Stimulated activated naive CD8-positive, alpha-beta T cell treated with anti-CD3 and anti-CD28 coated beads, Interleukin-15, amount 100 ng/mL, for 72 hours (primary cell): ENCODE results near the gene NAV3.

ENCODE experiments used
- ATAC-seq: fragments of 150-1000 bp; cut with Tn5 transposase; 2 replicates; pipeline ENCODE4 v1.10.0; 2021; ENCODE audit warnings: mild to moderate bottlenecking, moderate library complexity
- DNase-seq, 2 donors: peaks; one replicate each; pipeline ENCODE4 v3.0.0; 2021 to 2022
- H3K27ac Mint-ChIP-seq, 2 donors: one replicate each; pipeline ENCODE4 v1.8.0; 2022; ENCODE audit warnings: mild to moderate bottlenecking in 2 of 2, mixed read lengths in 2 of 2, moderate library complexity in 2 of 2
- H3K27me3 Mint-ChIP-seq: one replicate; pipeline ENCODE4 v1.8.0; 2022; ENCODE audit warnings: mixed read lengths
- H3K4me1 Mint-ChIP-seq: one replicate; pipeline ENCODE4 v1.8.0; 2022; ENCODE audit warnings: mild to moderate bottlenecking, mixed read lengths
- H3K4me3 Mint-ChIP-seq, 2 donors: one replicate each; pipeline ENCODE4 v1.8.0; 2022; ENCODE audit warnings: mild to moderate bottlenecking in 2 of 2, mixed read lengths in 2 of 2, moderate library complexity in 1 of 2
- H3K9me3 Mint-ChIP-seq, 2 donors: one replicate each; pipeline ENCODE4 v1.8.0; 2022; ENCODE audit warnings: mixed read lengths in 2 of 2

The NAV3 gene

DNA sequence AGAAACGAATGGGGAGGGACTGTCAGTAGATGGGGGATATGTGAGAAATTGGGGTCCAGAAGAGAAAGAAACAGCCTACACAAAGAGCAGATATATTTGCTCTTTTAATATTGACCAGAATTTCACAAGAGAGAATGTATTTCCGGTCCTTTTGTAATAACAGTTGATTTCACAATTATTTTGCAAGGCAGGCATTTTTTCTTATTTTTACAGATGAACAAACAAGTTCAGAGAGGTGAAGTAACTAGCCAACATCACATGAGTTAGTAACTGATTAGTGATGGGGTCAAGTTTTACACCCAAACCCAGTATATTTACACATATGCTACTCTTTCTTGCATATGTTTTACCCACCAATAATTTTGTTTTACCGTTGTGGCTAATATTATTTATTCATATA is 188.2 kb downstream of the NAV3 start:
- H3K27me3 Mint-ChIP-seq, result no peaks in the 10 kb centered on the region
- H3K4me3 Mint-ChIP-seq, result no peak overlapping the region
- no peaks in the 10 kb centered on the region for H3K4me1 Mint-ChIP-seq
- peaks cover 5 to 6% of the 10 kb centered on the region in 2 donors for H3K9me3 Mint-ChIP-seq
- no peak for ATAC-seq
- no peak overlapping the region for H3K27ac Mint-ChIP-seq
- no peak for DNase-seq

DNA sequence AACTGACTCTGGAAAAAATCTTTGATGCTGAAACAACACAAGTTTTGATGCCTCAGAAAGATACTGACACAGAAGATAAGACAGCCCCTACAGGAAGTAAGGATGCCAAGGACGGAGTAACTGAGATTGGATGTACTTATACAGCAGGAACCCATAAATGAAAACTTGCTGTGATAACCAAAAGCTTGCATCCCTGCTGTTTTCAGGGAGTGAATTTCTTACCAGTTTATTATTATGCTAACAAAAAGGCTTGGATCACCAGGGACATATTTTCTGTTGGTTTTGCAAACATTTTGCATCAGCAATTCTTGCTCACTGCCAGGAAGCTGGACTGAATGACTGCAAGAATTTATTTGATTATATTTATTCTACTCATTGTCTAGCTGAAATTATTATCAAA is 197.7 kb downstream of the NAV3 start:
- Mint-ChIP-seq H3K9me3 (peaks cover 0 to 13% of the 10 kb centered on the region in 2 donors), H3K4me3 (no peak overlapping the region), H3K27me3 (no peaks in the 10 kb centered on the region), H3K27ac (no peak overlapping the region), H3K4me1 (no peaks in the 10 kb centered on the region)
- no peak for ATAC-seq
- DNase-seq, result no peak

DNA sequence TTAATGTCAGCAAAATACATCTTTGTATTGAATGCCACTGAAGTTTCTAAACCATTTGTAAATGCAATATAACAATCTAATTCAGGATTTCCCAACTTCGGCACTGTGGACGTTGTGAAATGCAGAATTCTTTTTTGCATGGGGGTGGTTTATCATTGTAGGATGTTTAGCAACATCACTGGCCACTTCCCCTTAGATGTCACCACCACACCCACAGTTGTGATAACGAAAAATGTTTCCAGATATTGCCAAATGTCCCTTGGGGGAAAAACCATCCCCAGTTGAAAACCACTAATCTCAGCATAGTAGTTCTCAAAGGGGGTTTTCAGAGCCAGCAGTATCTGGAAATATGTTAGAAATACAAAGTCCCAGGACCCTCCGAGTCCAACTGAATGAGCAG is 203.3 kb downstream of the NAV3 start:
- H3K27me3 Mint-ChIP-seq, result no peaks in the 10 kb centered on the region
- ATAC-seq, result no peak
- H3K4me1 Mint-ChIP-seq, result no peaks in the 10 kb centered on the region
- DNase-seq, result no peak
- peaks cover 15 to 16% of the 10 kb centered on the region in 2 donors for H3K9me3 Mint-ChIP-seq
- no peak overlapping the region for H3K27ac Mint-ChIP-seq
- no peak overlapping the region for H3K4me3 Mint-ChIP-seq

DNA sequence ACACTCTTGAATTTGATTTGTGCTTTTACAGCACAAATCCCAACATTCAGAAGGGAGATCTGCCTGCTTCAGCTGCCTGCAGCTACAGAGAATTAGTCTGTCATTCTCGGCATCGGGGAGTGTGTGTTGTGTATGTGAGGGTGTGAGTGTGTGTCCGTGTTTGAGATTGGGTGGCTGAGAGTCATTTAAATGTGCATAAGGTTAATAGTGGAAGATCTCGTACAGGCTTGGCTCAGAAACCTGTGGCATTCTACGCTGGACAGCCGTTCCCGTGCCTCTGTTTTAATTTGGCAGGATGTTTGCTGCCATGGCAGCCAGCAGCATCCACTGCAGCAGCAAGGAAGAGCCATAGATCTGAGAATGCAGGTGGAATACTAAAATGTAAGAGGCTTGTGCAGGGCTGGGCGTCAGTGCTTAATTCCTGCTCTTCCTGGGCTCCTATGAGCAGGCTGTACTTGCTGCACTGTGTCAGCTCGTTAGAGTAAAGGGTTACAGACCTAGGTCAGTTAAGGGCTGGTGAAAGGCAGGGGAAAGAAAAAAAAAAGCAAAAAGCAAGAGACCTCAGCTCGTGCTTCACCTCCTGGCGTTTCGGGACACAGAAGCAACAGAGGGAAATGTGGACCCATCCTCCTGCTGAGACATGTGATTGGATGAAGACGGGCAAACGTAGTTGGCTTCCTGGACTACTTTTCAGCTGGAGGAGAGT is 205.4 kb downstream of the NAV3 start:
- H3K27me3 Mint-ChIP-seq, result no peaks in the 10 kb centered on the region
- no peak overlapping the region for H3K4me3 Mint-ChIP-seq
- H3K4me1 Mint-ChIP-seq, result no peaks in the 10 kb centered on the region
- H3K9me3 Mint-ChIP-seq, result peaks cover 11 to 16% of the 10 kb centered on the region in 2 donors
- no peak for ATAC-seq
- H3K27ac Mint-ChIP-seq, result no peak overlapping the region
- no peak for DNase-seq

DNA sequence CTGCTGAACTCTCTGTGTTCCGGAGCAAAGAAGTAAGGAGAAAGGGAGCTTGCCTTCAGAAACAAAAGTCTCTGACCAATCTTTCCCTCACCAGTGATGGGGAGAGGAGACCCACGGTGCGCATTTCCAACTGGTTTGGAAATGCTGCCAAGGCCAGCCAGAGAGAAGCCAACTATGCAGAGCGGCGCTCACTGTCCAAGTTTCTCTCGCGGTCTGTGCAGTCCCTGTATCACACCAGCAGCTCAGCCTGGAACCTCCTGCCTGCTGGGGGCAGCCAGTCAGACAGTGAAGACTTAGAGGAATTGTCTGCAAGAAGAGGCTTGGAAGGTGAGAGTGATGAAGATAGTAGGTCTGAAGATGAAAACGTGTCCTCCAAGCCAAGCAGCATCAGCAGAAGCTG is 206.2 kb downstream of the NAV3 start:
- peaks cover 8 to 16% of the 10 kb centered on the region in 2 donors for H3K9me3 Mint-ChIP-seq
- no peaks in the 10 kb centered on the region for H3K27me3 Mint-ChIP-seq
- no peaks in the 10 kb centered on the region for H3K4me1 Mint-ChIP-seq
- H3K4me3 Mint-ChIP-seq, result no peak overlapping the region
- ATAC-seq (no peak), DNase-seq (no peak)
- H3K27ac Mint-ChIP-seq, result no peak overlapping the region

DNA sequence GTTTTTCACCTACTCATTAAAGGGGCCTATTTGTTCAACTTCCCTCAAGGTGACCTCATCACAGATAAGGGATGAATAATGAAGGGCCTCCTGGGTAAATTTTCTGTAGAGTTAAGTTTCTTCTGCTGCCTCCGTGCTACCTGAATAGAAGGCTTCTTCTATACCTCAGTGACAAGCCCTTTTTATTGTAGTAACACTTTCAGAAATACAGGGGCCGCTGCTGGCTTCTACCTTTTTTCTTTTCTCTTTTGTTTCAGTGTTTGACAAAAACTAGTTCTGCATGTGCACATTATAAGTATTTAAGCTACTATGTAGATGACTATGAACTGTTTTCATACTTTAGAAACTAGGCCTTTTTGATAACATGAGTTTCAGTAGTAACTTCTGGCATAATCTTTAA is 207.0 kb downstream of the NAV3 start:
- no peak for DNase-seq
- no peak overlapping the region for H3K27ac Mint-ChIP-seq
- H3K4me3 Mint-ChIP-seq, result no peak overlapping the region
- H3K9me3 Mint-ChIP-seq, result peaks cover 8 to 16% of the 10 kb centered on the region in 2 donors
- ATAC-seq, result no peak
- no peaks in the 10 kb centered on the region for H3K27me3 Mint-ChIP-seq
- H3K4me1 Mint-ChIP-seq, result no peaks in the 10 kb centered on the region

DNA sequence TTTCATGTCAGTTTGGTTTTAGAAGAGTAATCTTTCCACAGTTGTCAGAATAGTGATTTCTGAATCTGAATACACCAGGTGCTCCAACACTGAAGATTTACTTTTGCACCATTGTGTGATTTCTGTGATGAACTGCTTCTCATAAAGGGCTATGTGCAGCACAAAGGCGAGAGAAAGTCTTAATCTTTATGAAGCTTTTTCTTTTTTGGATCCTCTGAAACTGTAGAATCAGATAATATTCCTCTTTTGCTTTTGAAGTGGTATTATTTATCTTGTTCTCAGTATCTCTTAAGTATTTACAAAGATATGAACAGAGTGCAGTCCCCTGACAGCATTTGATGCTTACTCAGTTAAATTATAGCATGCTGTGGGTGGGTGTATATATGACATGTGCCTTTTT is 207.8 kb downstream of the NAV3 start:
- DNase-seq, result no peak
- H3K4me1 Mint-ChIP-seq, result no peaks in the 10 kb centered on the region
- H3K4me3 Mint-ChIP-seq, result no peak overlapping the region
- no peak for ATAC-seq
- H3K9me3 Mint-ChIP-seq, result peaks cover 8 to 16% of the 10 kb centered on the region in 2 donors
- no peak overlapping the region for H3K27ac Mint-ChIP-seq
- no peaks in the 10 kb centered on the region for H3K27me3 Mint-ChIP-seq

DNA sequence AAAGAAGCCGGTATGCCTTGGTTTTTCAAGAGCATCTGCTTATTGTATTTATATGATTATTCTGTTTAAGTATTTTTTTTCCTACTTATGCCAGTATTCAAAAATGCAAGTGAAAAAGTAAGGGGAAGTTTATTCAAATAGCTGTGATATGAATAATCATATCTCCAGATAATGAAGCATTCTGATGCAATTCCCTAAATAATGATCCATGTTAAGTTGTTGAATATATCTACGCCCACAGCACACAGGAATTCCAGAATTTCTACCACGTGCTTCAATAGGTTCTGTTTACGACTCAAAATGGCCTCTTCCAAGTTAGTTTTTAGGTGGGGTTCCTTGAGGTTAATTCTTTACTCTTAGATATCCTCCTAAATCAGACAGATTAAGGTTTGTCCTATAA is 208.3 kb downstream of the NAV3 start:
- ATAC-seq, result no peak
- no peak overlapping the region for H3K27ac Mint-ChIP-seq

DNA sequence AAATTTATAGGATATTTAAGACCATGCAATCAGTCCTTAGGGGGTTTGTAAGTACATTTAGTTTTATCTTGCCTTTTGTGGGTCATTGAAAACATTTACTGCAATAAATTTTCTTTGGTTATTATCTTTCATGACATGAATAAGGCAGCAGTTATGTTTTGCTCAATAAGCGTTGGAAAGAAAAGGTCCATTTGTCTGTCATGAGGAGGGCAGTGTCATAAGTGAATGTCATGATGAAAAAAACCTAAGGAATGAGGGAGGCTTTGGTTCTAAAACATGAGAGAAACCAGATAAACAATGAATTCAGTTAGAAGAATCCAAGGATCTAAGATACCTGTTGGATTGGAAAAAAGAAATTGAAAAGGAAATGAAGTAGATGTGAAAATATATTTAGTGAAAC is 209.4 kb downstream of the NAV3 start:
- Mint-ChIP-seq H3K4me1 (no peaks in the 10 kb centered on the region), H3K27ac (no peak overlapping the region), H3K27me3 (no peaks in the 10 kb centered on the region), H3K9me3 (peaks cover 16 to 28% of the 10 kb centered on the region in 2 donors), H3K4me3 (no peak overlapping the region)
- DNase-seq (no peak), ATAC-seq (no peak)

More for the DNA sequence above, 208.3 kb downstream of the NAV3 start:
- Mint-ChIP-seq H3K9me3 (peaks cover 8 to 18% of the 10 kb centered on the region in 2 donors), H3K4me1 (no peaks in the 10 kb centered on the region), H3K27me3 (no peaks in the 10 kb centered on the region), H3K4me3 (no peak overlapping the region)
- DNase-seq, result no peak

DNA sequence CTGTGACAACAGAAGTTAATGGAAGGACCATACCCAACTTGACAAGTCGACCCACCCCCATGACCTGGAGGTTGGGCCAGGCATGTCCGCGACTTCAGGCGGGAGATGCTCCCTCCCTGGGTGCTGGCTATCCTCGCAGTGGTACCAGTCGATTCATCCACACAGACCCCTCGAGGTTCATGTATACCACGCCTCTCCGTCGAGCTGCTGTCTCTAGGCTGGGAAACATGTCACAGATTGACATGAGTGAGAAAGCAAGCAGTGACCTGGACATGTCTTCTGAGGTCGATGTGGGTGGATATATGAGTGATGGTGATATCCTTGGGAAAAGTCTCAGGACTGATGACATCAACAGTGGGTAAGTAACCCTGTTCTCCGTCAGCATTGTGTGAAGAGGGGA is 220.1 kb downstream of the NAV3 start:
- Mint-ChIP-seq H3K27me3 (no peaks in the 10 kb centered on the region), H3K4me3 (no peak overlapping the region), H3K27ac (no peak overlapping the region), H3K9me3 (peaks cover 8 to 24% of the 10 kb centered on the region in 2 donors), H3K4me1 (no peaks in the 10 kb centered on the region)
- ATAC-seq (no peak), DNase-seq (no peak)

DNA sequence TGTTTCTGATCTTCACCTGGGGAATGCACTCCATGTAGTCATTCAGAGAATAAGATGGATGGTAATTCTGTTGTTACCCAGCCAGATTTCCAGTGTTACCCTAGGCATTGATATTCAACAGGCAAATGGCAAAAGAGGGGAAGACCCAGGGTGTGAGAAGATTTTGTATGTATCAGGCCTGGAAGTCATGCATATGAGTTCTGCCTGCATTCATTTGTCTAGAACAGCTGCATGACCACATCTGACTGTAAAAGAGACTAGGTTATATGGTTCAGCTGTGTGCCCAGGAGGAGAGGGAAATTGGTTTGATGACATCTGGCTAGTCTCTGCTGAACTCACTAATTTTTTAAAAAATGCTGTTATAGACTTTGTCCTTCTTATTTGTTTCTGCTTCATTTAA is 224.9 kb downstream of the NAV3 start:
- Mint-ChIP-seq H3K4me1 (no peaks in the 10 kb centered on the region), H3K4me3 (no peak overlapping the region), H3K27ac (no peak overlapping the region), H3K27me3 (no peaks in the 10 kb centered on the region), H3K9me3 (no peaks in the 10 kb centered on the region)
- no peak for ATAC-seq
- no peak for DNase-seq

DNA sequence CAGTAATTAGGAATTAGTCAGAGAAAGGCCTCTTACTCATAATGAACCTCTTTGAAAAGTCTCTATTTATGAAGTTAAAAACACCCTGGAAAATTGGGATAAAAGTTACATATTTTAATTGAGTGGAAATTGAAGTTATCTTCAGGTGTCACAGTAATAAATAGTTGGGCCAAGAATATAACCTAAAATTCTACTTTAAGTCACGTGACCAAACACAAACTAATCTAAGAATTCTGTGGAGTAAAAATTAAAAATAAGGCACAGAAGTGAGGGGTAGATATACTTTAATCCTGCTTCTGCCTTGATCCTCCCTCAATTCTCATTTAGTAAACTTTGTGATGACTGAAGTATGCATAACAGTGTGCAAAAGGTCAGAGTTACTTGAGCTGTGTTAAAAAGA is 226.4 kb downstream of the NAV3 start:
- DNase-seq, result no peak
- Mint-ChIP-seq H3K27me3 (no peaks in the 10 kb centered on the region), H3K27ac (no peak overlapping the region), H3K4me3 (no peak overlapping the region), H3K4me1 (no peaks in the 10 kb centered on the region), H3K9me3 (no peaks in the 10 kb centered on the region)
- ATAC-seq, result no peak

DNA sequence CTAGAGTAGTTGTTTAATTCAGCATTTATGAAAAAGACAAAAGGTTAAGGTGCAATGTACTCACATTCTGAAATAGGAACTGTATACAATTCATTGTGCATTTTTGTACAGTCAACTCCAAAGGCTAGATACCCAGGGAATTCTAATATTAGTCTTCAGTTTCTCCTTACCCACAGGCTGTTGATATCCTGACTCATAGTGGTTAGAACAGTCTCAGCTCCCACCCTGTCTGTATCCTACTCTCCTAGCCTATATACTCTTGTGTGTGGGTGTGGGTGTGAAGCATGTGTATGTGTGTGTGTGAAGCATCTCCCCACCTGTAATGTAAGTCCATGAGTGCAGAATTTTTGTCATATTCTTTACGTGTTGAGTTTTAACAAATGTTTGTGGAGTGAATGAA is 229.5 kb downstream of the NAV3 start:
- Mint-ChIP-seq H3K4me3 (no peak overlapping the region), H3K27ac (no peak overlapping the region), H3K9me3 (peaks cover 0 to 5% of the 10 kb centered on the region in 2 donors), H3K27me3 (no peaks in the 10 kb centered on the region), H3K4me1 (no peaks in the 10 kb centered on the region)
- no peak for ATAC-seq
- no peak for DNase-seq

DNA sequence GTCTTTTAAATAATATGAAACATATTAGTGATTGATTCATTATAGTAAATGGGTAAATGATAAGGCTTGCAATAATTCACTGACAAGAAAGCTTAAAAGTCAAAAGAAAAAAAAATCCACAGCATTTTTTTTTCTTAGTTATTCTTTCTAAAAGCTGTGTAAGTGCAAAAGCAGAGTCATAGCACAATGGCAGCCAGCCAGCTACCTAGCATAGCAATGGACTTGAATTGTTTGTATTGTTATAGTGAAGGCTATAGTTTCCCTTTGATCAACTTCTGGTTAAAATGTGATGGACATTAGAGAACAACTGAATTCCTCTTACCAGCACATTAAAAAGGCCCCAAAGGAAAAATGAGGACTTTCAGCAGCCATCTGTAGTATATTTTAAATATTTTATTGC is 232.1 kb downstream of the NAV3 start:
- no peak overlapping the region for H3K4me3 Mint-ChIP-seq
- H3K27ac Mint-ChIP-seq, result no peak overlapping the region
- H3K27me3 Mint-ChIP-seq, result no peaks in the 10 kb centered on the region
- DNase-seq, result no peak
- no peak for ATAC-seq
- no peaks in the 10 kb centered on the region for H3K4me1 Mint-ChIP-seq
- peaks cover 0 to 5% of the 10 kb centered on the region in 2 donors for H3K9me3 Mint-ChIP-seq

DNA sequence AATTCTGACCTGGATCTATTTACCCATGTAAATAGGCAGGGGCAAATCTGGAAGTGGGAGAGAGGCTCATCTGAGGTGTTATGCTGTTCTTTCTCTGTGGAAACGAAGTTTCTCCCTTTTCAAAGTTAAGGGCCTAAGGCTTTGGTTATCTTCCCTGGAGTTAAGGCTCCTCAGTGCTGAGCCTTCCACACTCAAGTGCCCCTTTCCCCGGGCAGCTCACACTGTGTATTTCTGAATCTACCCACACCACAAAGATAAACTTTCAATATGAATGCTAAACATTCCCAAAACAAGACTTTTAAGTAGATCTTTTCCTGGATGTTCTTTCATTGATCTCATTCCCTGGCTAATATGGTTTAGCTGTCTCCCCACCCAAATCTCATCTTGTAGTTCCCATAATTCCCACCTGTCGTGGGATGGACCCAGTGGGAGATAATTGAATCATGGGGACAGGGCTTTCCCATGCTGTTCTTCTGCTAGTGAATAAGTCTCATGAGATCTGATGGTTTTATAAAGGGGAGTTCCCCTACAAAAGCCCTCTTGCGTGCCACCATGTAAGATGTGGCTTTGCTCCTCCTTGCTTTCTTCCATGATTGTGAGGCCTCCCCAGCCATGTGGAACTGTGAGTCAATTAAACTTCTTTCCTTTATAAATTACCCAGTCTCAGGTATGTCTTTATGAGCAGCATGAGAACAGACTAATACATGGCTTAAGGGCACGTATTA is 251.1 kb downstream of the NAV3 start:
- Mint-ChIP-seq H3K27ac (no peak overlapping the region), H3K4me1 (no peaks in the 10 kb centered on the region), H3K4me3 (no peak overlapping the region), H3K9me3 (peaks cover 5 to 7% of the 10 kb centered on the region in 2 donors), H3K27me3 (no peaks in the 10 kb centered on the region)
- DNase-seq, result no peak
- no peak for ATAC-seq

DNA sequence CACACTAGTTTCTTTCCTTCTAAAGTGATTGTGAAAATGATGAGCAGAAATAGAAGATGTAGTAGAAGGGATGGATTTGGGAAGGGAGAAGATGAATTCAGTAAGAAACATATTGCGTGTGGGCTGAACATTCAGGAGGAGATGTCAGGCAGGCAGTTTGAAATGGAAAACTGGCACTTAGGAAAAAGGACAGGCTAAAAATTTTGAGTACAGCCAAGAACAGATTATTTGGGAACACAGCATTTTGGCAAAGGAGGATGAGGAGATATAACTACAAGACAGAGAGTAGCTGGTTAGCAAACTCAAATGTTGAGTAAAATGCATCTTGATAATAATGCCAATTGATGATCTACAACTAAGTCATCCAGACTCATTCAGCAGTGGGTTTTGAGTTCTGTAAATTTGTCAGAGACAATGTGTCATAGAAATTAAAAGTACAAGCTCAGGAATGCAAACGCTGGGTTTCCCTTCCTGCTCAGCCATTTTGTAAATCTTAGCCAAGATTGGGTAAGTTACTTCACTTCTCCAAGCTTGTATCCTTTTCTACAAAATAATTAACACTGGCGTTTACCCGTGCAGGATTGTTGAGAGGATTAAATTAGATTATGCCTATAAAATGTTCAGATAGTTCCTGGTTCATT is 255.0 kb downstream of the NAV3 start:
- H3K4me3 Mint-ChIP-seq, result no peak overlapping the region
- H3K9me3 Mint-ChIP-seq, result no peaks in the 10 kb centered on the region
- no peak for ATAC-seq
- DNase-seq, result no peak
- no peak overlapping the region for H3K27ac Mint-ChIP-seq
- no peaks in the 10 kb centered on the region for H3K4me1 Mint-ChIP-seq
- H3K27me3 Mint-ChIP-seq, result no peaks in the 10 kb centered on the region
